Omental fat pad (tissue), 4 donors: ENCODE measurements around the gene SYNGAP1. TPM values are rescaled to one million over a fixed set of nuclear protein-coding genes. Genes with fewer than 3 reads are reported as not detected.
"Not testable (repeated sequence)": the region's sequence is repeated elsewhere in the genome, so short reads cannot be mapped to it uniquely, and the experiment has no call there.

Experiments used
- ATAC-seq: fragments of 150-250 bp; one replicate; pipeline ENCODE4 v1.9.1; 2016; ENCODE audit warnings: mild to moderate bottlenecking, moderate library complexity; ENCODE audit not compliant: low FRiP score
- DNase-seq: peaks from one replicate; pipeline ENCODE4 v3.0.0-alpha.2; 2019; ENCODE audit warnings: low spot score
- total RNA-seq, 4 donors: library from RNA; depleted of rRNA; stranded (reverse); fragments of >200 nt; gene quantifications; one replicate each; pipeline ENCODE4 v1.1.0, GENCODE V29; 2016
- TF ChIP-seq, protein P1 (sequence below), 3 donors: fragments of 450-650 bp; IDR thresholded peaks; one replicate each; pipeline ENCODE4 v1.5.1; 2016 to 2017; ENCODE audit warnings: antibody characterized with exemption in 3 of 3, mild to moderate bottlenecking in 3 of 3, moderate library complexity in 2 of 3

Gene SYNGAP1
- total RNA-seq, result 10 to 100 TPM in 3 of 4 donors, 1 to 10 TPM in 1; 8.8 to 12.3 (median 10.3) TPM

DNA sequence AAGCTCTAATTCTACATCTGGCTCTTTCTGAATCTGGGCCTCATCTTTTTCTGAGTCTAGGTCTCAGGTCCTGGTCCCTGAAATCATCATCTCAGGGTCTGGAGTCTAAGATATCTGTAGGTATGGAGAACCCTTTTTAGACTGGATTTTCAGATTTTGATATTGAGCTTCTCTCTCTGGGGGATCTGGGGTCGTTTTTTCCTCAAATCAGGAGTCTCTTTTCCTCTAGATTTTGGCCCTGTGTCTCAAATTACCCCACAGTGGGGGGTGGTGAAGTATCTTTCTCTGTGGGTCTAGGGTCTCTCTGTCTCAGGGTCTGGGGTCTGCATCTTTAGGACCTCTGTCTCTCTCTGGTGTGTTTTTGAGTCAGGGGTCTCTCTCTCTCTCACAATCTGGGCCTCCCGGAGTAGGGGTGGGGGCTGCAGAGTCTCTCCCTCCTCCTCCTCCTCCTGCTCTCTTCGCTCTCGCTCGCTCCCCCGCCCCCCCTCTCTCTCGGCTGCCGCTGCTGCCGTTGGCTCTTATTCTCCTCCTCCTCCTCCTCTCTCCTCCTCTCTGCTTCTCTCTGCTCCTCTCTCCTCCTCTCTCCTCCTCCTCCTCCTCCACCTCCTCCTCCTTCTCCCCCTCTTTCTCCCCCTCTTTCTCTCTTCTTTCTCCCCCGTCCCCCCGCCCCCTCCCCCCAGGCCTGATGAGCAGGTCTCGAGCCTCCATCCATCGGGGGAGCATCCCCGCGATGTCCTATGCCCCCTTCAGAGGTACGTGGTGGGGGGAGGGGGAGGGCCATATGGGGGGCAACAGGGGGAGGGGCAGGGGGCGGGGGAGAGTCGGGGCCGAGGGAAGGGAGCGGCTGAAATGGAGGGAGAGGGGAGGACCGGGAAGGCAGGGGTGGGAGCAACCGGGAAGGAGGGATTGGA lies at the start of gene SYNGAP1:
Gene SYNGAP1 (plus strand): TSS at position 486 of the 911 bp plus-strand sequence. CDS start 200 bp downstream, at position 686.
- DNase-seq (no peak), ATAC-seq (no peak)
- TF ChIP-seq, protein P1, sequence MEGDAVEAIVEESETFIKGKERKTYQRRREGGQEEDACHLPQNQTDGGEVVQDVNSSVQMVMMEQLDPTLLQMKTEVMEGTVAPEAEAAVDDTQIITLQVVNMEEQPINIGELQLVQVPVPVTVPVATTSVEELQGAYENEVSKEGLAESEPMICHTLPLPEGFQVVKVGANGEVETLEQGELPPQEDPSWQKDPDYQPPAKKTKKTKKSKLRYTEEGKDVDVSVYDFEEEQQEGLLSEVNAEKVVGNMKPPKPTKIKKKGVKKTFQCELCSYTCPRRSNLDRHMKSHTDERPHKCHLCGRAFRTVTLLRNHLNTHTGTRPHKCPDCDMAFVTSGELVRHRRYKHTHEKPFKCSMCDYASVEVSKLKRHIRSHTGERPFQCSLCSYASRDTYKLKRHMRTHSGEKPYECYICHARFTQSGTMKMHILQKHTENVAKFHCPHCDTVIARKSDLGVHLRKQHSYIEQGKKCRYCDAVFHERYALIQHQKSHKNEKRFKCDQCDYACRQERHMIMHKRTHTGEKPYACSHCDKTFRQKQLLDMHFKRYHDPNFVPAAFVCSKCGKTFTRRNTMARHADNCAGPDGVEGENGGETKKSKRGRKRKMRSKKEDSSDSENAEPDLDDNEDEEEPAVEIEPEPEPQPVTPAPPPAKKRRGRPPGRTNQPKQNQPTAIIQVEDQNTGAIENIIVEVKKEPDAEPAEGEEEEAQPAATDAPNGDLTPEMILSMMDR (IDR thresholded peaks at IDR 0.05), result no peak

DNA sequence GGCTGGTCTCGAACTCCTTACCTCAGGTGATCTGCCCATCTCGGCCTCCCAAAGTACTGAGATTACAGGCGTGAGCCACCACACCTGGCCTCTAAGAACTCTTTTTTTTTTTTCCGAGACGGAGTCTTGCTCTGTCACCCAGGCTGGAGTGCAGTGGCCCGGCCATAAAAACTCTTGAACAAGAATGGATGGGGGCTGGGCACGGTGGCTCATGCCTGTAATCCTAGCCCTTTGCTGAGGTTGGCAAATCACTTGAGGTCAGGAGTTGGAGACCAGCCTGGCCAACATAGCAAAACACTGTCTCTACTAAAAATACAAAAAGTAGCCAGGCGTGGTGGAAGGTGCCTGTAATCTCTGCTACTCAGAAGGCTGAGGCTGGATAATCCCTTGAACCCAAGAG lies 48.0 kb upstream of the SYNGAP1 start:
- DNase-seq, ATAC-seq: not testable (repeated sequence)

DNA sequence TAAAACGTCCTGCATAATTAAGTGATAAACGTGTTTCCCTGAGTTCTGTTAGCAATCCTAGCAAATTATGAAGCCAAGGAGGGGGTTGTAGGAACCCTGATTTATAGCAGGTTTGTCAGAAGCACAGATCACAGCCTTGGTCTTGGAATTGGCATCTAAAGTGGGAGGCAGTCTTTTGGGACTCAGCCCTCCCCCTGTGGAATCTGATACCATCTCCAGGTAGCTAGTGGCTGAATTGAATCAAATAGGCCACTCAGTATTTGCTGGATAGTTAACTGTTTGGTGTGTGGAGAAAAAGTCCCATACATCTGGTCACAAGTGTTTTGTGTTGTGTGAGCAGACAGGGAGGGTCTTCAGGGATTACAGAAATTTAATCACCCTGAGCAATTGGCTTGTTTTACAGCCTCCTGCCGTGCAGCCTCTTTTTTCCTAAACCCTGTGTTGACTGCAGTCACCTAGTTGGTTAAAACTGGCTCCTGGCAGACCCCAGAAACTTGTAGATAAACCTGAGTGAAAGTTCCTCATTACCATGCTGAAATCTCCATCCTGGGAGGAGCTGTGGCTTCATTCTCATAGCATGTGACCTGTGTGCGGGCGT lies 47.2 kb upstream of the SYNGAP1 start:
- TF ChIP-seq, protein P1 (IDR thresholded peaks at IDR 0.05), result no peak
- no peak for ATAC-seq
- no peak for DNase-seq

DNA sequence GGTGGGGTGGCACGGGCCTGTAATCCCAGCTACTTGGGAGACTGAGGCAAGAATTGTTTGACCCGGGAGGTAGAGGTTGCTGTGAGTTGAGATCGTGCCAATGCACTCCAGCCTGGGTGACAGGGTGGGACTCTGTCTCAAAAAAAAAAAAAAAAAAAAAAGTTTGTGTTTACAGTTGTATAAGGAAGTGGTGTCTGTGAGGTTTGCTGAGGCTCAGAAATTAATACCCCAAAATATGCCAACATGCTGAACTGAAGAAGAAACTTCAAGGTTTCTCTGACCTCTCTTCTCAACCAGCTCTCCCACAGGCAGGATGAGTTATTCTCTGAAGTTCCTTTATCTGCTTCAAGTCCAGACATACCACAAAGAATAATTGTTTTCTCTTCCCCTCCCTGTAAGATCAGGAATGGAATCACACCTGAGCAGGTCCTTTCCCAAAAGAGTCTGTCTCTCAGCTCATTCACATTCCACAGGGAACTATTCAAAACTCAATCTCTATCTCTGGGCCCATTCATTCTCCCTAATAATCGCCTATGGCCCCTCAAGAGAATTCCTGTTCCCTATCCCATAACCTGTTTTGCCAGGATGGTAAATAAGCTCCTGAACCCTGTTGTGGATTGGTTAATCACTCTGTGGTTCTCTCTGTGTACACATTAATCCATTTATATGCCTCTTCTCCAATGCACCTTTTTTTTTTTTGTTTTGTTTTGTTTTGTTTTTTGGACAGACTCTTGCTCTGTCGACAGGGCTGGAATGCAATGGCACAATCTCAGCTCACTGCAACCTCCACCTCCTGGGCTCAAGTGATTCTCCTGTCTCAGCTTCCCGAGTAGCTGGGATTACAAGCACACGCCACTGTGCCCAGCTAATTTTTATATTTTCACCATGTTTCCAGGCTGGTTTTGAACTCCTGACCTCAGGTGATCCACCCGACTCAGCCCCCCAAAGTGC lies 45.6 kb upstream of the SYNGAP1 start:
- ATAC-seq (no peak), DNase-seq (no peak)
- TF ChIP-seq, protein P1 (IDR thresholded peaks at IDR 0.05), result no peak

DNA sequence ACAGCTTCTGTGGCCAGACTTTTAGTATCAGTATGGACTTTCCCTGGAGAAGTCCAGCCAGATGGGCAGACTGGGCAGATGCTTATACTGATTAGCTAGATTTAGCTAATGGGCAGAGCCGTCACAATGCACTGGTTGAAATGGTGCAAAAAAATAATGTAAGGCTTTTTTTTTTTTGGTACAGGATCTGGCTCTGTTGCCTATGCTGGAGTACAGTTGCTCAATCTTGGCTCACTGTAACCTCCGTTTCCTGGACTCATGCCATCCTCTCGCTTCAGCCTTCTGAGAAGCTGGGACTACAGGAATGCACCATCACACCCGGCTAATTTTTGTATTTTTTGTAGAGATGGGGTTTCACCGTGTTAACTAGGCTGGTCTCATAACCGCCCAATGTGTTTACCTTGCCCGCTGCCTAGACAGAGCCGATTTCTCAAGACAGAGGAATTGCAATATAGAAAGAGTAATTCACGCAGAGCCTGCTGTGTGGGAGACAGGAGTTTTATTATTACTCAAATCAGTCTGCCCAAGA lies 44.7 kb upstream of the SYNGAP1 start:
- no peak for DNase-seq
- TF ChIP-seq, protein P1 (IDR thresholded peaks at IDR 0.05), result no peak
- ATAC-seq, result peak; percentile 68

DNA sequence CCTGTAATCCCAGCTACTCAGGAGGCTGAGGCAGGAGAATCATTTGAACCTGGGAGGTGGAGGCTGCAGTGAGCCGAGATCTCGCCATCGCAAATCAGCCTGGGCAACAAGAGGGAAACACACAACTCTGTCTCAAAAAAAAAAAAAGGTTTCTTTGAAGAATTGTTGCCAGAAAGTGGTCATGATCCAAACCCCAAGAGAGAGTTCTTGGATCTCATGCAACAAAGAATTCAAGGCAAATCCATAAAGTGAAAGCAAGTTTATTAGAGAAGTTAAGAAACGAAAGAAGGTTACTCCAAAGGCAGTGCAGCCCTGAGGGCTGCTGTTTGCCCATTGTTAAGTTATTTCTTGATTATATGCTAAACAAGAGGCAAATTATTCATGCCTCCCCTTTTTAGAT lies 42.7 kb upstream of the SYNGAP1 start:
- TF ChIP-seq, protein P1 (IDR thresholded peaks at IDR 0.05), result no peak
- ATAC-seq (no peak), DNase-seq (no peak)

DNA sequence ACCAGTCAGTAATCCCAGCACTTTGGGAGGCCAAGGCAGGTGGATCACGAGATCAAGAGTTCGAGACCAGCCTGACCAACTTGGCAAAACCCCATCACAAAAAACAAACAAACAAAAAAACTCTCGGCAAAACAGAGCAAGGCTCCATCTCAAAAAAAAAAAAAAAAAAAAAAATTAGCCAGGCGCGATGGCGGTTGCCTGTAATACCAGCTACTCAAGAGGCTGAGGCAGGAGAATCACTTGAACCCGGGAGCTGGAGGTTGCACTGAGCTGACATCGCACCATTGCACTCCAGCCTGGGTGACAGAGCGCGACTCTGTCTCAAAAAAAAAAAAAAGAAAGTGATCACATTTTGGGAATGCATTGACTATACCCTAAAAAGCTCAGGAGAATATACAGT lies 40.7 kb upstream of the SYNGAP1 start:
- ATAC-seq, DNase-seq: not testable (repeated sequence)
